Left forelimb (tissue), 1 donor: ENCODE measurements around the gene CNOT1.
"Not testable (repeated sequence)": the region's sequence is repeated elsewhere in the genome, so short reads cannot be mapped to it uniquely, and the experiment has no call there.

Experiments used
- DNase-seq: peaks from one replicate; pipeline ENCODE4 v3.0.0-alpha.2; 2018; ENCODE audit warnings: low spot score

Gene CNOT1

DNA sequence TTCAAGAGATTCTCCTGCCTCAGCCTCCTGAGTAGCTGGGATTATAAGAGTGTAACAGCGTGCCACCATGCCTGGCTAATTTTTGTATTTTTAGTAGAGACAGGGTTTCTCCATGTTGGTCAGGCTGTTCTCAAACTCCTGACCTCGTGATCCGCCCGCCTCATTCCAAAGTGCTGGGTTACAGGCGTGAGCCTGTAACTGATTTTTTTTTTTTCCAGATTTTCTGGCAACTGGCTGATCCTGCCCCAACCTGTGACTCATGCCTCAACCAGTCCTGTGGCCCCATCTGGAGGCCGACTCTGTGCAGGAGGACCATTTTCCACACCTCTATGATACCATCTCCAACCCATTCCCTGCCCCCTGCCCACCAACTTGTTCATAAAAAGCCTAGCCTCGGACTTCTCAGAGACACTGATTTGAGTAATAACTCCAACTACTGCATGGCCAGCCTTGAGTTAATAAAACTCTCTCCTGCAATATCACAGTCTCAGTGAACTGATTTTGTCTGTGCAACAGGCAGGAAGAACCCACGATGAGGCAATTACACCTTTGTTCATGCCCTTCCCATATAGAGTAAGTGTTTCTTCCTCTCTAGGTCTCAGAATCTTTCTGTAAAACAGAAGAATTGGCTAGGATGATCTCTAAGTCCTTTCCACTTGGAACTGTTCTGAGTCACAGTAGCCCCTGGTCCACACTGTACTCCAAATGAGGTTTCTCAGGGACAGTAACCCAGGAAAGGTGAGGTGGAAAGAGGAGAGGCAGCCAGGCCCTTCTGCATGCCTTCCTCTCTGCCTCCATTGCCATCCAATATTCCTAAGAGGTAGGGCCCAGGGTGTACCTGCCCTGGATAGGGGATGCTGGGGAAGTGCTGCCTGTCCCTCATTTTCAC, 8.8 kb upstream of the CNOT1 start:
- no peak for DNase-seq

DNA sequence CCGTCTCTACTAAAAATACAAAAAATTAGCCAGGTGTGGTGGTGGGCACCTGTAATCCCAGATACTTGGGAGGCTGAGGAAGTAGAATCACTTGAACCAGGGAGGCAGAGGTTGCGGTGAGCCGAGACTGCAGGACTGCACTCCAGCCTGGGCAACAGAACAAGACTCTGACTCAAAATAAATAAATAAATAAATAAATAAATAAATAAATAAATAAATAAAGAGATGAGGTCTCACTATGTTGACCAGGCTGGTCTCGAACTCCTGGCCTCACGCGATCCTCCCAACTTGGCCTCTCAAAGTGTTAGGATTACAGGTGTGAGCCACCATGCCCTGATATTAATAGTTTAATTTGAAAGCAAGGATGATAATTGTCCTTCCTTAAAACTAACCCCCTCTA, 7.4 kb upstream of the CNOT1 start:
- DNase-seq = not testable (repeated sequence)

DNA sequence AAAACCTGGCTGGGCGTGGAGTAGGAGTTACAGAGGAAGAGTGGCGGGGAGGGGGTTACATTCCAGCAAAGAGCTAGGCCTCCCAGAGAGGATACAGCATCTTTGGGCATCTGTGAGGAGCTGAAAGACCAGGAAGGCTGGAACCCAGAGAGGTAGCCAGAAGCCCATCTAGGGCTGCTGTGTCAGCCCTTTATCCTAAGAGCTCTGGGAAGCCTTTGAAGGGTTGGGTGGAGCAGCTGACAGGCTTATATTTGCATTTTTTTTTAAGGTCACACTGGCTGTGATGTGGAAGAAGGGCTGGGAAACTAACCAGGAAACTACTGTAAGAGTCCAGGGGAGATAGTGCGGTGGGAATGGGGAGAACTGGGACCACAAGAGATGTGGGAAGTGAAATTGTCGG, 6.8 kb upstream of the CNOT1 start:
- no peak for DNase-seq

DNA sequence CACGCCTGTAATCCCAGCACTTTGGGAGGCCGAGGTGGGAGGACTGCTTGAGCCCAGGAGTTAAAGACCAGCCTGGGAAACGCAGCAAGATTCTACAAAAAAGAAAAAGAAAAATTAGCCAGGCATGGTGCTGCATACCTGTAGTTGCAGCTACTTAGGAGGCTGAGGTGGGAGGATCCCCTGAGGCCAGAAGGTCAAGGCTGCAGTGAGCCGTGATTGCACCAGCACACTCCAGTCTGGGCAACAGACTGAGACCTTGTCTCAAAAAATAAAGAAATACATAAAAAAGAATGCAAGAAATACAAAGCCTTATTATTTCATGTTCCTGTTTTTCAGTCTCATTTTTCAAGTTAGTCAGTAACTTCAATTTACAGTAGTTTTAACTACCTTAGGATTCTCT, 5.9 kb upstream of the CNOT1 start:
- no peak for DNase-seq

DNA sequence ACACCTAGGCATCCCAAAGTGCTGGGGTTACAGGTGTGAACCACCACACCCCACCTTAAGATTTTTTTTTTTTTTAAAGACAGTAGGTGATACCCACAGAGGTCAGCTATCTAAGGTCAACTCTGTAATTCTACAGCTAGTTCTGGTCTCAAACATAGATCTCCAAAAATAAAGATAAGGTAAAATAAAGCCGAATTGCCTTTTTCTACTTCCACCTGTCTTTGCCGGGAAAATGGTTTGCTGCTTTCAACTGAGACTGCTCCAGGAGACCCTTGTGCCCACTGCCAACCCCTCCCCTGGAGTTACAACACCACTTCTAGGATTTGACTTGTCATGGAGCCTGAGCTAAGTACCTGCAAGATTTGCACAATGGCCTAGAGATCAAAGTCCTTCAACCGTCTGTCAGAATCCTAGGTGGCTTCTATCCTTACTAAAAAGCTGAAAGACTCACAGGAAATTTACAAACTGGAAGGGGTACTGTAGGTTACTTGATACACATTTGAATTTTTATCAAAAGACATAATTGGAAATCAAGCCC, 4.7 kb upstream of the CNOT1 start:
- DNase-seq = no peak

DNA sequence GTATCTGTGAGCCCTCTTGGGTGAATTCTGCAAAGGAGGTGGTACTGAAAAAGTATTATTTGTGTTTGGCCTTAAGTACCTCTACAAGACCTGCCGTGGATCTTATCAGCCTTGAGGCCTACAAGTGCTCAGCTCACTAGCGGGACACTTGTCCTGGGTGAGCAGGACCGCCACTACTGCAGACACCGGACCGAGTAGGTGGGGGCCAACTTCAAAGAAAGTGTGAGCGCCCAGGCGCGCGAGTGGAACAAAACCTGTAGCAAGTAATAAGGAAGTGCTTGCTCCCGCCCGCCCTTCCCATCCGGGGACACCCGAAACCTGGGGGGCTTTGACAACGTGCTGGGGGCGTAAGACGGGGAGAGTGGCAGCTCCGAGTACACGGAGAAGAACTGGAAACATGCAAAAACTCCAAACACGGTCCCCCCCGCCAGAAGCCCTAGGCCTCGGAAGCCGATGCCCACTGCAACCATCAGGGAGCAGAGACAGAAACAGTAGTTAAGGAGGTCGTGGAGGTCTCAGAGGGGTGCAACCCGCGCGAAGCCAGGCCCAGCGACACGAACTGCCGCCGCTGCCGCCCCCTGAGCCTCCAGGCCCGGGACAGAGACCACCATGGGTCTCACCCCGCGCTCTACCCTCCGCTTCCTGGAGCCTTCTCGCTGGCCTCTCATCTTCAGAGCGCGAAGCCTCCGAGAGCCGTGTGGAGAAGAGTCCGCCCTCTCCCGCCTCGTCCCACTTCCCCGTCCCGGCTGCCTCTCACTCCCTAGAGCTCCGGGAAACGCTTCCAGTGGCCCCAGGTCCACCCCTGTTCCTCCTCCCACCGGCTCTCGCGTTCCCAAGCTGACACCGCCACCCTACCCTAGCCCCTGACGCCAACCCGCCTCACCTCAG, 537 bp downstream of the CNOT1 start:
- DNase-seq = no peak

DNA sequence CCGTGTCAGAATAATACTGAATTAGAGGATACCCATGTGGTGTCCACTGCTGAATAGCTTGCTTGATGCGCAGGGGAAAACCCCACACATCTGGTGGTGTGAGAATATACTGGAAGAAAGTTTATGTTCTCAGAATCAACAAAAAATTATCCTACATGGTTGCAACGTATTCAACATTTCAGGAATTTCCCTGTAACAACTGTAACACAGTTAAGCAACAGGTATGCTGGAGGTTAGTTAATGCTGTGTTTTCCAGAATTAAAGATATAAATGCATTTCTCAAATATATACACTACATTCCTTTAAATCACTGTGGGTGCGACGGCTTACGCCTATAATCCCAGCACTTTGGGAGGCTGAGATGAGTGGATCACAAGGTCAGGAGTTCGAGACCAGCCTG, 5.4 kb downstream of the CNOT1 start:
- DNase-seq = no peak

DNA sequence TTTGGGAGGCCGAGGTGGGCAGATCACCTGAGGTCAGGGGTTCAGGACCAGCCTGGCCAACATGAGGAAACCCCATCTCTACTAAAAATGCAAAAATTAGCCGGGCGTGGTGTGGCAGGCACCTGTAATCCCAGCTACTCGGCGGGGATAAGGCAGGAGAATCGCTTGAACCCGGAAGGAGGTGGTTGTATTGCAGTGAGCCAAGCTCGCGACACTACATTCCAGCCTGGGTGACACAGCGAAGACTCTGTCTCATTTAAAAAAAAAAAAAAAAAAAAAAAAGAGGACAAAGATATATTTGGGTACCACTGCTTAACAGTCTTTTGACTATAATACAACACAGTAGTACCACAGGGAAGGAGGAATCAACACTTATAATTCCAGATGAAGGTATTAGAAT, 9.2 kb downstream of the CNOT1 start:
- no peak for DNase-seq

DNA sequence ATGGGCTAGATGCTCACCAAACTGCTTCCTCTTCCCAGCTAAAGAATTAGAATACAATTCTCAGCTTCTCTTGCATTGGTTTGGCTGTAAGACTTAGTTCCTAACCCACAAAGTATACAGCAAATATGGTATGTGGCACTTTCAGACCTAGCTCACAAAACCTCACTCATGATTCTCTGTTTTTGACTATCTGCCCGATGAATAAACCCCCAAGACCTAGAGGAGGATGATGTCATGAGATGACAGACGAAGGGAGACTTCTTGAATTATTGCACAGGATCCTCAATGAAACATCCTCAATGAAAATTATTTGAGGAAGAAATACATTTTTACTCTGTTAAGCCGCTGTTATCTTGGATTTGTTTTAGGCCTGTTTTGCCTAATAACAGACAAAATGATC, 14.3 kb downstream of the CNOT1 start:
- DNase-seq = no peak

DNA sequence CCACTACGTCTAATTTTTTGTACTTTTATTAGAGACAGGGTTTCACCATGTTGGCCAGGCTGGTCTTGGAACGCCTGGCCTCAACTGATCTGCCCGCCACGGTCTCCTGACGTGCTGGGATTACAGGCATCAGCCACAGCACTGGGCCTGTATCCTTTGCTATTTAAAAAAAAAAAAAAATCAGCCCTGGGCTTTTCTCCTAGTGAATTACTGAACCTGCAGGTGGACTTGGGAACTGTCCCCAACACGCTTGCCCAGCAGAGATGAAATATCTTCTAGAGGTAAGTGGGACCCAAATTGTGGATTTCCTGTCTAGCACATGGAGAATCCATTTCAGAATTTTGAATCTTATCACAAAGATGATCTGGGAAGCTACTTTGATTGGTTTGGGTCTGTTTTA, 14.8 kb downstream of the CNOT1 start:
- no peak for DNase-seq

DNA sequence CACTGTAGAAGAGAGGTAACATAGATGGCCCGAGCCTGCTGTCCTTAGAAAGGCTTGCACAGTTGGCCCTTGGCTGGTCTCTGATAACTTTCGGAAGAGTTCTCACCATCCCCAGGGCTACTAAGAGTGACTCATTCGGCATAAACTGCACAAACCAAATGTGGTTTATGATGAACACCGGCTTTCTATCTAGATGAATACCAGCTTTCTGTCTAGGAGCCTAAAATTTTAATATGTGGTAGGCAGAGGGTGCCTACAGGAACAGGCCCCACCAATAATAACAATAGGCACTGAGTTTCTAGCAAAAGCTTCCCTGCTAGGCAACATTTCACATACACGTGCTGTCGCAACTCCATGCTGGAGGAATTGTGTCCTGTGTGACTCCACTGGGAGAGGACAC, 15.4 kb downstream of the CNOT1 start:
- no peak for DNase-seq

DNA sequence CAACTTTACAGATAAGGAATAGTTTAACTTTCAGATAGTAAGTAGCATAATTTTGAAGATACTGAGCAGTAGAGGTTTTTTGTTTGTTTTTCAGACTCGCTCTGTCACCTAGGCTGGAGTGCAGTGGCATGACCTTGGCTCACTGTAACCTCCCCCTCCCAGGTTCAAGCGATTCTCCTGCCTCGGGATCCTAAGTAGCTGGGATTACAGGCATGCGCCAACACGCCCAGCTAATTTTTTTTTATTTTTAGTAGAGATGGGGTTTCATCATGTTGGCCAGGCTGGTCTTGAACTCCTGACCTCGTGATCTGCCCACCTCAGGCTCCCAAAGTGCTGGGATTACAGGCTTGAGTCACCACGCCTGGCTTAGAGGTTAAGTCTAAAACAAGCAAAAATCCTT, 16.7 kb downstream of the CNOT1 start:
- not testable (repeated sequence) for DNase-seq

DNA sequence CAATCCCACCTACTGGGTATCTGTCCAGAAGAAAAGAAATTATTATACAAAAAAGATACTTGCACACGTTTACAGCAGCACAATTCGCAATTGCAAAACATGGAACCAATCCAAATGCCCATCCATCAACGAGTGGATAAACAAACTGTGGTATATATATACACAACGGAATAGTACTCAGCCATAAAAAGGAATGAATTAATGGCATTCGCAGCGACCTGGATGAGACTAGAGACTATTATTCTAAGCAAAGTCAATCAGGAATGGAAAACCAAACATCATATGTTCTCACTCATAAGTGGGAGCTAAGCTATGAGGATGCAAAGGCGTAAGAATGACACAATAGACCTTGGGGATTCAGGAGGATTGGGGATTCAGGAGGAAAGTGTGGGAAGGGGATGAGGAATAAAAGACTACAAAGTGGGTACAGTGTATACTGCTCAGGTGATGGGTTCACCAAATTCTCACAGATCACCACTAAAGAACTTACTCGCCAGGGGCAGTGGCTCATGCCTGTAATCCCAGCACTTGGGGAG, 21.0 kb downstream of the CNOT1 start:
- no peak for DNase-seq

DNA sequence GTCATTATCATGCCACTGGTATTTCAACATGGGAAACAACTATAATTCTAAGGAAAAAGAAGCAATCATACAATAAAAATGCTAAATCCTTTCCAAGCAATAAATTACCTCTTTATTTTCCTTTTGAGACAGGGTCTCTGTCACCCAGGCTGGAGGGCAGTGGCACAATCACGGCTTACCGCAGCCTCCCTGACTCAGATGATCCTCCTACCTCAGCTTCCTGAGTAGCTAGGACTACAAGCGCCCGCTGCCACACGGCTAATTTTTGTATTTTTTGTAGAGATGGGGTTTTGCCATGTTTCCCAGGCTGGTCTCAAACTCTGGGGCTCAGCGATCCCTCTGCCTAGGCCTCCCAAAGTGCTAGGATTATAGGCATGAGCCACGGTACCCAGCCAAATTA, 24.1 kb downstream of the CNOT1 start:
- DNase-seq = no peak

DNA sequence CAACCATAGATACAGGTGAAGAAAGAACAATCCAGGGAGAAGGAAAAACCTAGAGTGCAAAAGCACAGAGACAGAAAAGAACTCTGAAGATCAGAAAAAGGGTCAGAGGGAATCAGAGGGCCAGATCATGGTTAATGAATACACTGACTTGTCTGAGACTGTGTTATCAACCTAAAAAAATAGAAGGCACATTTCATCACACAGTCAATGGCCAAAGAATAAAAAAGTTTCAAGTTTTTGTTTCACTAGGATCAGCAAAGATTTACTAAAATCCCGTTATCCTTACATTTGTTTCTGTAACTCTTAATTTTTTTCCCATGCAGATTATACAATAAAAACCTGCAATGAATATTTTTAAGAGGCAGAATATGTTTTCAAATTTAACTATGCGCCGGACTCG, 38.5 kb downstream of the CNOT1 start:
- no peak for DNase-seq

DNA sequence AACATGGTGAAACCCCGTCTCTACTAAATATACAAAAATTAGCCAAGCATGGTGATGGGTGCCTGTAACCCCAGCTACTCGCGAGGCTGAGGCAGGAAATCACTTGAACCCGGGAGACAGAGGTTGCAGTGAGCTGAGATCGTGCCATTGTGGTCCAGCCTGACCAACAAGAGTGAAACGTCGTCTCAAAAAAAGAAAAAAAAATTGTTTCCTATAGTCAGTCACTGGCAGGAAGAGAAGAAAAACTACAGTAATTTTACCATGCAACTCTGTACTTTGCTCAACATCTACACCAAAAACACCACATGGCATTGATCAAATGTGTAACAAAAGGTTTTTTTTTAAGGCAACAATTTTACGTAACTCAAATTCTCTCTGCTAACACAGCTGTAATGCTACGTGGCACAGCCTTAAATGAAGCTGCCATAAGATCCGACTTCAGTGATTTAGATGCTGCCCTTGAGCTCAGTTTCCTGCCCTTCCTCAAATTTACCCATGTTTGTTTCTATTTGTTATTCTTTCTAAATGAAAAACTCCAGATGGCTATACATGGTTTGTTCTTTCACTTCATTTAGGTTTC, 40.2 kb downstream of the CNOT1 start:
- DNase-seq = no peak

DNA sequence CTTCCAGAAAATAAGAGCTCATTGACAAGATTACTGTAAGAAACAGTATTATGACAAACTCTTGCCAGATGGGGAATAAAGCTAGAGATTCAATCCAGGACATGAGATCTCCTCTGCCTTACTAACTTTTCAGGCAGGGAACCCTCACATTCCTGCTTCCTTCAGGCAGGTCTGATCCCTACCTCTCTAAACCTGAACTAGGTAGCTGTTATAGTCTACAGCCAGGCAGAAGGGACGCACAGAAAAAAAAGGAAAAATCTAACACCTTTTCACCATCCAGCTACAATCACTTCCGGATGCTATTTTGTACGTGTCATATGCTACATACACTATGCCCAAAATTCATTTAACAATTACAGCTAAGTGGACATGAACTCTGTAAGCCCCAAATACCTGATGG, 41.2 kb downstream of the CNOT1 start:
- DNase-seq = no peak

DNA sequence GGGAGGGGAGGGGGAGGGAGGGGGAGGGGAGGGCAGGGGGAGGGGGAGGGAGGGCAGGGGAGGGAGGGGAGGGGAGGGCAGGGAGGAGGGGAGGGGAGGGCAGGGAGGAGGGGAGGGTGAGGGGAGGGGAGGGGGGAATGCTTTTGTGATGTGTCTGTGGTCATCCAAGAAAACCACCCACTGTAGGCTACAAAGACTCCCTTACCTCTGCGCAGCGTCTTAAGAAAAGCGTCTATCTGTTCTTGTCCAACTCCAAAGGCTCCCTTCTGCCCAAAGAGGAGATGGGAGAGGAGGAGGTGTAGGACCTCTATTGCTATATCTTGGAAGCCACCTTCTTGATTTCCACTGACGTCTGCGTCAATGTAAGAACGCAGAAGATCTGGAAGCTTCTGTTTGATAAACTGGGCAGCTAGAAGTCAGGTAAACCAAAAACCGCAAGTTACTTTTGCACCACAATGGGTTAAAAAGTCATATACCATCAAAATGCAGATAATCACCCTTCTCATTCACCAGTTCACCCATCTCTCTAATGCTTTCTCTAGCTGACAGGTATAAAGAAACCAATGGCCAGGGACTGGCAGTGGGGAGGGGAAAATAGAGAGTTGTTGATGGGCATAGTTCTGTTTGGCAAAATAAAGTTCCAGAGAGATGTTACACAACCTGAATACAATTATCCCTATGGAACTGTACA, 43.1 kb downstream of the CNOT1 start:
- no peak for DNase-seq

DNA sequence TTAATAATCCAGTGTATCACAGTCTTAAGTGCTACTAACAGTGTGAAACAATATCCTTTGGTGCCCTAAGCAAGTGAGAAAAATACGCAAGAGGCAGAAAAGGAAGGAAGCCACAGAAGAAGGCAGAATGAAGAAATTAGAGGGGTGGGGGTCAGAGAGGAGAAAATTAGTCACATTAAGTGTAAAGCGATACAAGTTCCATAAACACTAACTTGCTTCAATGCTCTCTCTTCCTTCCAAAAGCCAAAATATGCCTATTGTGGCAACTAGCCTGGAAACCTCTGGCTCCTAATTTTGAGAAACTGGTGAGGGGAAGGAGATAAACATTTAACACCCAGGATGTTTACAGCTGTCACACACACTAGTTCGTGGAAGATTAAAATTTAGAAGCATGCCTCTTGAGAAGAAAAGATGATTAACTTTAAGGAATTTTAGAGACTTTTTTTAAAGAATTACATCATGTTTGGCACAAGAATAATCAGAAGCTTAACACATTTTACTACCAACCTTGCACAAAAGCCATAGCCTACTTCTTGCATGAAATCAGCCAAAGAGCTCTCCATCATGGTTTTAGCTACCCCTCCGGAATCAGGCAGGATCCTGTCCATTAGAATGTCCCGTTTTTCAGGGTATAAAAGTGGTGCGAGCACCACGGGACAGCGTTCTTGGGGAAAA, 44.7 kb downstream of the CNOT1 start:
- no peak for DNase-seq

DNA sequence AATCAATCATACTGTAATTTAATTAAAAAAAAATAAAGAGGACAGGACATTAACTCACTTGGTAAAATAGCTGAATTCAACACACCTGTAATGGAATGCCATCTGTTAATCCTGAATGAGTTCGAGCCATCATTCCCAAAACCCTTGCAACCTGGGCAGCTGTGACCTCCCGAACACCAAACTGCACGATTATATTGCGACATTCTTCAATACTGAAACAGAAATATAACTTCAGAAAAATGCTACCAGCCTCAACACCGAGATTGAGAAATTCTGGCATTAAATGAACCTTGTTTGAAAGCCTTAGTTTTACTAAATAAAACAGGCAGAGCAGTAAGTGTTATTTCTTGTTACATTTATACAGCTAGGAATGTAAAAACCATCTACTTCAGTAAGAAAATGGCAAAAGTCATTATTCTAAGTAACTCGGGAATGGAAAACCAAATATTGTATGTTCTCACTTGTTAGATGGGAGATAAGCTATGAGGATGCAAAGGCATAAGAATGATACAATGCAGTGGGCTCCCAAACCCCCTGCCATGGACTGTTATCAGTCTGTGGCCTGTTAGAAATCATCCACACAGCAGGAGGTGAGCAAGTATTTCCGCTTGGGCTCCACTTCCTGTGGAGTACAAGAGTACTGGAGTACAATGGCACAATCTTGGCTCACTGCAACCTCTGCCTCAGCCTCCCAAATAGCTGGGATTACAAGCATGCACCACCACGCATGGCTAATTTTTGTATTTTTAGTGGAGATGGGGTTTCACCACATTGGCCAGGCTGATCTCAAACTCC, 46.5 kb downstream of the CNOT1 start:
- DNase-seq = no peak
